Amygdala (tissue), 56 donors: Measurements from ENCODE around the gene LPO.

Experiments
- DNase-seq, 56 donors: peaks; one replicate each; lab custom pipeline; 2025; lab: John Stamatoyannopoulos, UW

LPO gene

DNA sequence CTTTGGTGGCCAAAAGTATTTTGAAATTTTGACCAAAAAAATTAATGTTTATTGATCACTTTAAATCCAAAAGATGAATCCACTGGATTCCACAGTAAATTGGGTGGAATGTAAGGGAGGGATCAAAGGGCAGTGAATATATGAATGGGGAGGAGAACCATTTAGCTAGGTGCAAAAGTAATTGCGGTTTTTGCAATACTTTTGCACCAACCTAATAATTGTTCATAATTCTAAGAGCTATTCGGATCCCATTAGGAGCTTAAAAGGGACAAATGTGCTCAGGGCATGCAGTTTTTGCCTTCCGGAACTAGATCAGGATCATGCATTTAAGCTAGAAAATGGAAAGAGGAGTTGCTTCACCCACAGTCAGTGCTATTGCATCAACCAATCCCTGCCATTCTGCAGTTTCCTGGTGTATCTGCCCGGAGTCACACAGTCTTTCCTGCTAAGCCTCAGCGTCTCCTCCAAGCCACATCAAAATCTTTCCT lies at the start of gene LPO:
LPO (plus strand) TSS at position 438 of the 488 bp plus-strand sequence. CDS start 4,396 bp downstream, outside the sequence.
- no peak for DNase-seq

- peak in 1 of 56 donors; percentile 8 for DNase-seq
Measured at GRCh38 chr17:58189436-58190146, 48.8 kb upstream of the LPO start.

DNA sequence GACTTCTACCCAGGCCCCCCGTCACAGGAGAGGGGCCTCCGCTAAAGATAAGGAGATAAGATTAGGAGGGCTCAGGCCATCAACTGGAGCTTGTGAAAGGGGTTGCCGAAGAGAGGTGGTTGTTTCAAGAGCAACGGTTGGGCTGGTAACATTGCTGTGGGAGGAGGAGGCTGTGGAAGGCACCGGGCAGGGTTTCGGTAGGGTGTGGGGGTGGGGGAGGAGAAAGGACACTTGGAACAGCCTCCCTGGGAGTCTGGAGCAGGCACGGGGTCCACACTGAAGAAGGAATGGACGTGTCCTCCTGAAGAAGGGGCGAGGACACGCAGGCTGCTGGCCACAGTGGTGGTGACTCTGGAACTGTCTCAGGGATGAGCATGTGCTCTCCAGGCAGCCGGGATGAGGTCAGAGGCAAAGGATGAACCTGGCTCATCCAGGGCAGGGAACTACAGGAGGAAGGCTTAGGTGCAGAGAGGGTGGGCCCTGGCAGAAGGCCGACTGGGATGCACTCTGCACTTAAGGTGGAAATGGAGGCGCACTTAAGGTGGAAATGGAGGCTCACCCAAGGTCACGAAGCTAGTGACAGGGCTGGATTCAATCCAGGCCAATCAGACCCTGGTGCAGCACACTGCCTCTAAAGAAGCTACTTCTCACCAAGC lies 47.0 kb upstream of the LPO start:
- no peak for DNase-seq

GRCh38 chr17:58192612-58193011 lies 45.8 kb upstream of the LPO start, which contains the start of gene EPX:
Gene EPX, plus strand, starts transcription at chr17:58192726. Its CDS starts 121 bp downstream, at chr17:58192847.
- no peak for DNase-seq

DNA sequence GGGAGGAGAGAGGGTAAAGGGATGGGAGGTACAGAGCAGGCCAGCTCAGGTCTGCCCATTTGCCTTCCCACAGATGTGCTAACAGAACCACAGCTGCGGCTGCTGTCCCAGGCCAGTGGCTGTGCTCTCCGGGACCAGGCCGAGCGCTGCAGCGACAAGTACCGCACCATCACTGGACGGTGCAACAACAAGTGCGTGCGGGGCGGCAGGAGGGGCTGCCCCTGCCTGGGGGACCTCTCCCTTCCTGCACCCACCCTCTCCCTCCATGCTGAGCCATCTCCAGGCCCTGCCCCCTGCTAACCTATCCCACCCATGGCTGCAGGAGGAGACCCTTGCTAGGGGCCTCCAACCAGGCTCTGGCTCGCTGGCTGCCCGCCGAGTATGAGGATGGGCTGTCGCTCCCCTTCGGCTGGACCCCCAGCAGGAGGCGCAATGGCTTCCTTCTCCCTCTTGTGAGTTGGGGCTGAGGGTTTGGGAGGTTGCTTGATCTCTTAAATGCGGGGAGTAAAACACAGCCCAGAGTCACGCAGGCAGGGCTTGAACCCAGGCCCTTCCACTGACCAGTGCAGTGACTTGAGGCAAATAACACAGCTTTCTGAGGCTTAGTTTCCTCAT lies 44.6 kb upstream of the LPO start:
- no peak for DNase-seq

- no peak for DNase-seq
Measured at GRCh38 chr17:58195518-58196123, 42.8 kb upstream of the LPO start.

DNA sequence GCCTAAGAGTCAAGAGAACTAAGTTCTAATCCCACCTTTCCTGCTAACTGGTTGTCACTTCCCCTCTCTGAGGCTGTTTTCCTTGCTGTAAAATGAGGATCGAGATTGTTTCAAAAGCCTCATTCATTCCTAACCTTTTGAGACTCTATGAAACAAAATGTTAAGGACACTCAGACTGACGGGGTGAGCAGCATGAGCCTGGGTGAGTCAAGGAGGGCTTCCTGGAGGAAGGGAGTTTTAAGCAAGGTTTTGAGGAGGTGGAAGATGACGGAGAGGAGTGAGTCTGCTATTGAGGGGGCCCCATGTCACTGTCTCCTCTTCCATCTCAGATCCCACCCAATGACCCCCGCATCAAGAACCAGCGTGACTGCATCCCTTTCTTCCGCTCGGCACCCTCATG lies 41.8 kb upstream of the LPO start:
- no peak for DNase-seq

DNA sequence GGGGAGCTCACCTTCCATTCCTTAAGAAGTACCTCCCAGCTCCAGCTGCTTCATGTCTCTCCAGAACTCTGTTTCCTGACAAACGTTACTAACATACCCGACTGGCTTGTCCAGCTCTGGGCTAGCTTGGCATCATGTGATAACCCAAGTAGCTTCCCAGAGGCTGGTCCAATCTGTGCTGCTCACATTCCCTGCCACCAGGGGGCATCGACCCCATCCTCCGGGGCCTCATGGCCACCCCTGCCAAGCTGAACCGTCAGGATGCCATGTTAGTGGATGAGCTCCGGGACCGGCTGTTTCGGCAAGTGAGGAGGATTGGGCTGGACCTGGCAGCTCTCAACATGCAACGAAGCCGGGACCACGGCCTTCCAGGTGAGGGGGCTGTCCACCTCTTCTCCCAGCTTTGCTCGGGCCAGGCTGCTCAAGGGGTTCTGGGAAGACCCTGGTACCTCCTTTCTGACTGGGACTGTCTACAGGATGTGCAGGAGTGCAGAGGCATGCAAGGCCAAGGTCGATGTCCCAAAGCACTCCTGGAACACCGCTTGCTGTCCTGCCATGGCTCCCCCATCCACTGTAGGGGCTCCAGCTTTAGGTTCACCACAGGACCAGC lies 38.3 kb upstream of the LPO start:
- peak in 9 of 56 donors; percentile 0 to 34 (median 14) for DNase-seq

- DNase-seq = no peak
Measured at GRCh38 chr17:58202859-58203258, 35.5 kb upstream of the LPO start.

DNA sequence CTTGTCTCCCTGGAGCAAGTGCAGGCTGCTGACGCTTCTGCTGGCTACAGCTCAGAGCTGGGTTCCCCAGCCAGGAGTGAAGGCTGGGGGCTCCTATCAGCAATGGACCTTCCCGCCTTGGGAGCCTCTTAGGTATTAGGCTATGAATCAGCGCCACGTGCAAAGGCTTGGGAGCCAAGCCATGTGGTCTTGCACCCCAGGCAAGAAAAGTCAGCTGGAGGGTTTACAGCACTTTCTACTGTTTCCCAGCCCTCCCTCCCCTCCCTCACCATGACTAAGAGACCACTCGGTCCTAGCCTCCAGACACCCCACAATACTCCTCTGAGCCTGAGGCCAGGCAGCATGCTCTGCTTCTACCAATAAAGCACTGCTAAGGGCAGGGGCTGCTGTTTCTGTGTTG lies 33.6 kb upstream of the LPO start:
- no peak for DNase-seq

DNA sequence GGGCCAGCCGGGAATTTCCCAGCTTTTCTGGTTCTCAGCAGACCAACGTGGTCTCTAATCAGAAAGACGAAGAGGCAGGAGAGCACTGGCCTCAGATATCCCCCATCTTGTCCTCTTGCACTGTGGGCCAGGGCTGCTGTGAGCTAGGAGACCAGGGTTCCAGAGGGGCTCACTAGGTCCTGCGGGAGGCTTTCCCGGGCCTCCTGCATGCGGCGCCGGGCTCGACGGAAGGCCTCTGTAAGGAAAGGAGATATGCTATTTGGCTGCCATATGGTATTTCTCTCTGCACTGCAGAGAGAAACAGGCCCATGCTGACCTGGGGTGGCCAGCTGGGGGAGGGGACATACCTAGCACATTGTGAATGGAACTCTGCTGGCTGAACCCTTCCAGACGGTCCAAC lies 32.4 kb upstream of the LPO start:
- no peak for DNase-seq

DNA sequence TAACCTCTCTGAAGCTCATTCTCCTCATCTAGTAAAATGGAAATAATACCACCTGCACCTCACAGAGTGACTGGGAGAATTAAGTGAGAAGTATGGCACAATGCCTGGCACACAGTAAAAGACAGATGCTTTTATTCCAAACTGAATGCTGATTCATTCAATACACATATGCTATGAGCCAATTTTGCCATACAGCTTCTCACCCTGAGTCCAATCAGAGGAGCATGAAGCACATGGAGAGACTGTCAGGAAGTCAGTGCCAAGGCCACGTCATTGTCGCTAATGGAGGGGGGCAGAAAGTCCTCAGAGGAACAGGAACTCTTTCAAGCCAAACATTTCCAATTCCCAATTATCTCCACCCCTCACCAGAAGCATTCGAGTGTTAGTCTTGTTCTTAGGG lies 30.9 kb upstream of the LPO start:
- DNase-seq = peak in 1 of 56 donors; percentile 7

DNA sequence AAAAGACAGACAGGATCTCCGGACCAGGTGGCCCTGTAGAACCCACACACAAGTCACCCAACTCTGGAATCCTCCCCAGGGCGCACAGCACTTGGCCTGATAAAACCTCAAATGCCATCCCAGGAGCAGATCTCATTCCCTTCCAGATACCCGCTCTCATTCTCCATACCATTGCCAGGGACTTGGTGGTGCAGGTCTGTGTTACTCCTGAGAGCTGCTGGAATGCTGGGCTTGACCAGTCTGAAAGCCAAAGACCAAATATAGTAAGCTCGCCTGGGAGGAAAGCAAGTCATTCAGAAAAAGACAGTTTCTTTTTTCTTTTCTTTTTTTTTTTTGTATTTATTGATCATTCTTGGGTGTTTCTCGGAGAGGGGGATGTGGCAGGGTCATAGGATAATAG lies 30.0 kb upstream of the LPO start:
- no peak for DNase-seq

- DNase-seq = no peak
Measured at GRCh38 chr17:58210922-58211321, 27.5 kb upstream of the LPO start.

DNA sequence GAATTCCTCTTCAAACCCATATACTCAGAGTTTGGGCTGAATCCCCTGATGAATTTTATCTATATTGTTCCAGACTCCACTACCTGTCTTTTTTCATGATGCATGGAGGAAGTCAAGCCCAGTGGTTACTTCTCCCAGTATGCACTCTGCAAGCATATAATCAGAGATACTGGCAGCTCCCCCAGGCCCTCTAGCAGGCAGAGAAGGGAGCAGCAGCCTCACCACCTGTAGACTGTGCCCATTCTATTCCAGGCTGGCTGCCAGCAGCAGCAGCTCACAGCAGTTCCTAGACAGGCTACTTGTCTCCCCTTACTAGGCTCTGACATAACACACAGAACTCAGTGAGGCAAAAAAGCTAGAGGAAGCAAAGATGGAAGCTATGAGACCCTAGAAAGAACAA lies 22.7 kb upstream of the LPO start:
- no peak for DNase-seq

DNA sequence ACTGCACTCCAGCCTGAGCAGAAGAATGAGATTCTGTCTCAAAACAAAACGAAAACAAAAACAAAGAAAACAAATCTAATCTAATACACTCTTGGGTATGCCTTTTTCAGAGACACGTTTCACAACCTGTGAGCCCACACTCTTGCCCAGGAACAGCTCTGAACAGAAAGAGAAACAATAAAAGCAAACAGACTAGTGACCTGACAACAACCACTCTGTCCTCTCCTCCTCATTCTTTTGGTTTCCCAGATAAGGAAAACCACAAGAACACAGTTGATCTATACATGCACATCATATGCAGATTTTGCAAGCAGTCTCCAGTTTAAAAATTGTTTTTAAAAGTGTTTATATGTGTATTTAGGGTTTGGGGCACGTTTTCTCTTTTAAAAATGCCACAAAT lies 20.6 kb upstream of the LPO start:
- DNase-seq = no peak

DNA sequence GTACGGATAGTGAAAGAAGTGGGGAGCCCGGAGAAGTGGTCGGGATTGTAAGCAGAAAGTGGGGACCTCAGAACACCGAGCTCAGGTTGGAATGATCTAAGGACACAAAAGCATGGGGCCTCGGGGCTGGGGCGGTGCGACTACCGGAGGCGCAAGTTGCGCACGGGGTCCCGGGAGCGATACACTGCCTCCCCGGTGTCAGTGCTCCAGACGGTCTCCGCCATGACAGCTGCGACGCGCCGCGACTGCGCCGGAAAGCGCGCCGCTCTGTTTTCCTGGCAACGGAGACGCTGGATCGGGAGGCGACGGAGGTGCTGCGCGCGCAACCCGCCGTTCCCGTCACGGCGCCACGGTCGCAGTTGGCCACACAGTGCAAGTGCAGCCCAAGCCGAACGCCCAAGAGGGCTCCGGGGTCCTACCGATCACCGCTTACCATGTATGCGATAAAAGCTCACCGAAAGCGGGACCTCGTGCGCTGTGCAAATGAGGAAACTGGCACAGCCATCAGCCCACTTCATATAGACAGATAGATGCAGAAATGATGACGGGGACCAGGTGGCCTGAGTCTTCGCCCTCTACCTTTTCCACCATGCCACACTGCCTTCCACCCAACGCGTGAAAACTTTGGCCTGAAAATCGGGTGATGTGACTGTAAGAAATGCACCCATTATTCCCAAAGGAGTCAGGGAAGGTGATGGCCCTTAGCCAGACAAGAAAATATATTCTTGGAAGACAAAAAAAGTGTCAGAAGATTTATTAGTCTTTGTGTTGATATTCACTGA lies 19.2 kb upstream of the LPO start, which contains the start of gene MKS1:
MKS1 (minus strand) TSS at position 249 of the 782 bp plus-strand sequence; CDS start at position 224, 25 bp downstream.
- DNase-seq = peak; percentile 53 to 98 (median 88)

- no peak for DNase-seq
Measured at GRCh38 chr17:58219789-58220183, 18.6 kb upstream of the LPO start.

GRCh38 chr17:58224315-58224714 lies 14.1 kb upstream of the LPO start:
- no peak for DNase-seq

- no peak for DNase-seq
Measured at GRCh38 chr17:58227733-58228132, 10.7 kb upstream of the LPO start.
